ENCODE results near the gene MEP1A. TPM values are rescaled to one million over a fixed set of nuclear protein-coding genes. Genes with fewer than 3 reads are reported as not detected.

MEP1A gene
- total and polyA plus RNA-seq, 2 donors (not counting 3 experiments of a cell fraction or from before 2014, with no cell fraction given), result not detected

- H4K20me1 ChIP-seq (replicated peaks; ENCODE audit: control insufficient read depth, extremely low read depth, insufficient read depth, low read length), result no peaks in the 10 kb centered on the region
- no peaks in the 10 kb centered on the region for H3K36me3 ChIP-seq (ENCODE audit: control insufficient read depth in 2 of 2, extremely low read depth in 1 of 2, insufficient read depth in 2 of 2, low read length in 2 of 2)
- peaks cover 7 to 16% of the 10 kb centered on the region in 2 experiments for H3K27me3 ChIP-seq (ENCODE audit: control insufficient read depth in 2 of 2, insufficient read depth in 2 of 2, low read length in 2 of 2)
- no peak overlapping the region for H2AFZ ChIP-seq (ENCODE audit: low read depth, low read length)
- no peak overlapping the region for H3K4me2 ChIP-seq (ENCODE audit: insufficient read depth, low read length)
- DNase-seq (ENCODE audit: low read depth, low spot score) (no peak), FAIRE-seq (no peak)
- no peak overlapping the region for H3K9ac ChIP-seq (replicated peaks; ENCODE audit: extremely low read depth, insufficient read depth, low read length)
- H3K9me1 ChIP-seq (replicated peaks; ENCODE audit: control insufficient read depth, extremely low read depth, insufficient read depth, low read length), result no peaks in the 10 kb centered on the region
- intact Hi-C loops (cut with micrococcal nuclease) (no loop called here), dilution Hi-C loops (cut with MboI; ENCODE audit: extremely low pct_ligation_motif_present, low sequenced_read_pairs) (no loop called here)
- POLR2A ChIA-PET, result no interaction called here
- H3K27ac ChIP-seq (ENCODE audit: insufficient read depth, low read depth, low read length), result no peak overlapping the region
- CTCF ChIA-PET, result no interaction called here
- H3K4me3 ChIP-seq (replicated peaks in 1 of 3; ENCODE audit: insufficient read depth in 1 of 3, low read depth in 1 of 3, low read length in 3 of 3), result no peak overlapping the region
- no peaks in the 10 kb centered on the region for H3K79me2 ChIP-seq (ENCODE audit: control insufficient read depth, insufficient read depth, low read length)
- H3K4me1 ChIP-seq (ENCODE audit: control insufficient read depth, extremely low read depth, insufficient read depth, low read length), result no peaks in the 10 kb centered on the region
- BruUV-seq (replicated peaks), result no TSS peak
- H3K9me3 ChIP-seq (replicated peaks; ENCODE audit: control insufficient read depth, insufficient read depth, low read length), result no peaks in the 10 kb centered on the region
- no peak for TF ChIP-seq POLR2AphosphoS5 (IDR thresholded peaks at IDR 0.05; ENCODE audit: insufficient read depth, low read depth, low read length)
- TF ChIP-seq EZH2 (IDR thresholded peaks at IDR 0.05; ENCODE audit: borderline replicate concordance, low read depth, low read length, severe bottlenecking), result no peak
- no peak for TF ChIP-seq MAX (IDR thresholded peaks at IDR 0.05; ENCODE audit: insufficient read depth, insufficient read length)
- no peak for TF ChIP-seq MYC (IDR thresholded peaks at IDR 0.05; ENCODE audit: low read depth, low read length)
- TF ChIP-seq POLR2A (IDR thresholded peaks at IDR 0.05; ENCODE audit: low read depth, low read length), result no peak
- TF ChIP-seq CTCF (IDR thresholded peaks at IDR 0.05; ENCODE audit: extremely low read depth in 1 of 2, insufficient read depth in 1 of 2, low read depth in 1 of 2, low read length in 2 of 2), result no peak
- TF ChIP-seq GATA2 (IDR thresholded peaks at IDR 0.05; ENCODE audit: insufficient read depth, insufficient read length, low read depth, low read length), result no peak
- TF ChIP-seq FOS (IDR thresholded peaks at IDR 0.05; ENCODE audit: borderline replicate concordance, insufficient read depth, low read length), result no peak
- TF ChIP-seq JUN (IDR thresholded peaks at IDR 0.05; ENCODE audit: borderline replicate concordance, insufficient read depth, insufficient read length, low read depth), result no peak
Measured at GRCh38 chr6:46808806-46809205, 15.6 kb downstream of the MEP1A start.

All from endothelial cell of umbilical vein (primary cell).